Ureter (tissue), 1 donor: ENCODE data around the gene PNLIPRP2. TPM values are rescaled to one million over a fixed set of nuclear protein-coding genes. Genes with fewer than 3 reads are reported as not detected.

ENCODE experiments used
- DNase-seq: peaks from one replicate; pipeline ENCODE4 v3.0.0-alpha.2; 2020; ENCODE audit warnings: low spot score
- total RNA-seq: library from RNA; stranded (reverse); gene quantifications from one replicate; pipeline ENCODE4 v1.2.4, GENCODE V29; 2023
- donor health status: DM: yes; HTN: yes; CAD: no.

Gene PNLIPRP2
- total RNA-seq, 1 donor from 2014 or later, result not detected

GRCh38 chr10:116683166-116683565, 62.4 kb downstream of the PNLIPRP2 start:
- DNase-seq, result no peak

- DNase-seq, result no peak
Observed at GRCh38 chr10:116683821-116684220, 63.1 kb downstream of the PNLIPRP2 start.

- DNase-seq, result no peak
Observed at GRCh38 chr10:116684781-116685180, 64.0 kb downstream of the PNLIPRP2 start.

GRCh38 chr10:116685807-116686206, 65.1 kb downstream of the PNLIPRP2 start:
- DNase-seq, result no peak

GRCh38 chr10:116686632-116687031, 65.9 kb downstream of the PNLIPRP2 start:
- no peak for DNase-seq

GRCh38 chr10:116687633-116688032, 66.9 kb downstream of the PNLIPRP2 start:
- no peak for DNase-seq

GRCh38 chr10:116688241-116688711, 67.5 kb downstream of the PNLIPRP2 start:
- DNase-seq, result no peak

GRCh38 chr10:116688741-116689495, 68.2 kb downstream of the PNLIPRP2 start:
- no peak for DNase-seq

GRCh38 chr10:116689744-116690143, 69.0 kb downstream of the PNLIPRP2 start:
- DNase-seq, result no peak

- no peak for DNase-seq
Observed at GRCh38 chr10:116690356-116691322, 69.9 kb downstream of the PNLIPRP2 start.

GRCh38 chr10:116691635-116692034, 70.9 kb downstream of the PNLIPRP2 start:
- DNase-seq, result no peak

GRCh38 chr10:116692225-116692624, 71.5 kb downstream of the PNLIPRP2 start:
- no peak for DNase-seq

GRCh38 chr10:116694243-116694926, 73.6 kb downstream of the PNLIPRP2 start:
- no peak for DNase-seq

Other genes with a start within 250 kb of the PNLIPRP2 start
- gene PNLIPRP3, start 193.1 kb upstream of the PNLIPRP2 start, total RNA-seq, result not detected
- gene PNLIP, start 75.0 kb upstream of the PNLIPRP2 start, total RNA-seq, result not detected
- gene PNLIPRP1, start 30.0 kb upstream of the PNLIPRP2 start, total RNA-seq, result not detected
- gene HSPA12A, start 121.6 kb downstream of the PNLIPRP2 start, total RNA-seq, result 15.7 TPM
- gene ENO4, start 228.5 kb downstream of the PNLIPRP2 start, total RNA-seq, result 0.73 TPM